GM19467 (cell line): Measurements from ENCODE around the gene MAP7D2.

Experiments used
- ATAC-seq: cut with Tn5 transposase; IDR thresholded peaks from one replicate; pipeline ENCODE4 v1.9.1; 2021; ENCODE audit warnings: mild to moderate bottlenecking, moderate library complexity; ENCODE audit not compliant: unreplicated experiment

The MAP7D2 gene

GRCh38 chrX:20046223-20046622, 70.5 kb downstream of the MAP7D2 start:
- ATAC-seq = no peak

GRCh38 chrX:20042221-20042620, 74.5 kb downstream of the MAP7D2 start:
- no peak for ATAC-seq

- no peak for ATAC-seq
Observed at GRCh38 chrX:20038966-20039365, 77.7 kb downstream of the MAP7D2 start.

- no peak for ATAC-seq
Observed at GRCh38 chrX:20037186-20037585, 79.5 kb downstream of the MAP7D2 start.

- no peak for ATAC-seq
Observed at GRCh38 chrX:20032201-20032600, 84.5 kb downstream of the MAP7D2 start.

GRCh38 chrX:20029728-20030127, 87.0 kb downstream of the MAP7D2 start:
- ATAC-seq = no peak

GRCh38 chrX:20028588-20028987, 88.1 kb downstream of the MAP7D2 start:
- no peak for ATAC-seq

- ATAC-seq = no peak
Observed at GRCh38 chrX:20026278-20026677, 90.4 kb downstream of the MAP7D2 start.

GRCh38 chrX:20019672-20020365, 96.9 kb downstream of the MAP7D2 start:
- no peak for ATAC-seq

- no peak for ATAC-seq
Observed at GRCh38 chrX:20016616-20016945, 100.1 kb downstream of the MAP7D2 start.

- ATAC-seq = no peak
Observed at GRCh38 chrX:20015945-20016615, 100.6 kb downstream of the MAP7D2 start.

GRCh38 chrX:20015422-20015821, 101.3 kb downstream of the MAP7D2 start:
- no peak for ATAC-seq

- ATAC-seq = no peak
Observed at GRCh38 chrX:20011608-20012007, 105.1 kb downstream of the MAP7D2 start.

- ATAC-seq = no peak
Observed at GRCh38 chrX:20007962-20008622, 108.6 kb downstream of the MAP7D2 start.

GRCh38 chrX:20005883-20006282, 110.8 kb downstream of the MAP7D2 start:
- ATAC-seq = no peak

GRCh38 chrX:20001588-20001987, 115.1 kb downstream of the MAP7D2 start:
- ATAC-seq = no peak

- ATAC-seq = no peak
Observed at GRCh38 chrX:19991350-19991718, 125.4 kb downstream of the MAP7D2 start.

GRCh38 chrX:19990556-19991349, 126.0 kb downstream of the MAP7D2 start, which contains the start of gene BCLAF3:
Gene BCLAF3, minus strand, starts transcription at chrX:19991061. Its CDS starts 20,797 bp downstream, at chrX:19970264.
- peak; percentile 94 for ATAC-seq

GRCh38 chrX:19990151-19990555, 126.6 kb downstream of the MAP7D2 start:
- ATAC-seq = peak; percentile 12

GRCh38 chrX:19987856-19988255, 128.9 kb downstream of the MAP7D2 start:
- no peak for ATAC-seq

- ATAC-seq = no peak
Observed at GRCh38 chrX:19986531-19986930, 130.2 kb downstream of the MAP7D2 start.
